ENCODE results near the gene NEDD8. TPM values are rescaled to one million over a fixed set of nuclear protein-coding genes. Genes with fewer than 3 reads are reported as not detected.

Gene NEDD8
- total and polyA plus RNA-seq, 2 donors (not counting 1 experiment from before 2014, with no cell fraction given) = 145 to 441 TPM

GRCh38 chr14:24272467-24272866 is 40.3 kb upstream of the NEDD8 start:
- no peak for DNase-seq (ENCODE audit: low read depth in 2 of 2)
- no peaks in the 10 kb centered on the region for H4K20me1 ChIP-seq (ENCODE audit: control insufficient read depth, extremely low read depth, insufficient read depth, low read length)
- no peak overlapping the region for H3K27ac ChIP-seq (ENCODE audit: insufficient read depth, low read length)
- peaks cover 4% of the 10 kb centered on the region for H3K36me3 ChIP-seq (ENCODE audit: control insufficient read depth, insufficient read depth, low read length)
- H2AFZ ChIP-seq (ENCODE audit: low read length) = no peak overlapping the region
- no peaks in the 10 kb centered on the region for H3K27me3 ChIP-seq (ENCODE audit: control insufficient read depth, insufficient read depth, low read length)
- TF ChIP-seq CTCF (conservative IDR thresholded peaks at IDR 0.05 in 1 of 2, IDR thresholded peaks at IDR 0.05 in 1 of 2; ENCODE audit: low read depth in 1 of 2, low read length in 2 of 2) (no peak), EZH2 (IDR thresholded peaks at IDR 0.05; ENCODE audit: low read length, missing control alignments) (no peak)
- H3K79me2 ChIP-seq (ENCODE audit: control insufficient read depth, insufficient read depth, low read length) = no peaks in the 10 kb centered on the region
- H3K4me1 ChIP-seq (ENCODE audit: control insufficient read depth, extremely low read depth, insufficient read depth, low read length) = no peaks in the 10 kb centered on the region
- no peak overlapping the region for H3K4me2 ChIP-seq (ENCODE audit: extremely low read depth, insufficient read depth, low read length)
- H3K9ac ChIP-seq (ENCODE audit: insufficient read depth, low read length) = no peak overlapping the region
- H3K4me3 ChIP-seq (replicated peaks in 1 of 4; ENCODE audit: control extremely low read depth in 1 of 4, insufficient read depth in 1 of 4, low read depth in 3 of 4, low read length in 4 of 4) = no peak overlapping the region
- no peaks in the 10 kb centered on the region for H3K9me3 ChIP-seq (ENCODE audit: control insufficient read depth, insufficient read depth, low read depth, low read length)

- Histone ChIP-seq H2AFZ (ENCODE audit: low read length) (peak overlapping the region; percentile 85), H3K27ac (ENCODE audit: insufficient read depth, low read length) (peak overlapping the region; percentile 99), H3K36me3 (ENCODE audit: control insufficient read depth, insufficient read depth, low read length) (peaks cover 4% of the 10 kb centered on the region), H3K4me3 (replicated peaks in 1 of 4; ENCODE audit: control extremely low read depth in 1 of 4, insufficient read depth in 1 of 4, low read depth in 3 of 4, low read length in 4 of 4) (peak overlapping the region; percentile 67 to 99 (median 84)), H3K4me2 (ENCODE audit: extremely low read depth, insufficient read depth, low read length) (peak overlapping the region; percentile 89), H3K79me2 (ENCODE audit: control insufficient read depth, insufficient read depth, low read length) (no peaks in the 10 kb centered on the region), H4K20me1 (ENCODE audit: control insufficient read depth, extremely low read depth, insufficient read depth, low read length) (no peaks in the 10 kb centered on the region), H3K4me1 (ENCODE audit: control insufficient read depth, extremely low read depth, insufficient read depth, low read length) (no peaks in the 10 kb centered on the region), H3K27me3 (ENCODE audit: control insufficient read depth, insufficient read depth, low read length) (no peaks in the 10 kb centered on the region), H3K9ac (ENCODE audit: insufficient read depth, low read length) (peak overlapping the region; percentile 99), H3K9me3 (ENCODE audit: control insufficient read depth, insufficient read depth, low read depth, low read length) (no peaks in the 10 kb centered on the region)
- DNase-seq (ENCODE audit: low read depth in 2 of 2) = no peak
- TF ChIP-seq CTCF (conservative IDR thresholded peaks at IDR 0.05 in 1 of 2, IDR thresholded peaks at IDR 0.05 in 1 of 2; ENCODE audit: low read depth in 1 of 2, low read length in 2 of 2) (no peak), EZH2 (IDR thresholded peaks at IDR 0.05; ENCODE audit: low read length, missing control alignments) (no peak)
Observed at GRCh38 chr14:24271834-24272263, 39.7 kb upstream of the NEDD8 start.

GRCh38 chr14:24271134-24271833 is 39.1 kb upstream of the NEDD8 start, which contains the start of gene RABGGTA:
Gene RABGGTA, minus strand, starts transcription at chr14:24271597. Its CDS starts 482 bp downstream, at chr14:24271115.
- TF ChIP-seq EZH2 (IDR thresholded peaks at IDR 0.05; ENCODE audit: low read length, missing control alignments) (no peak), CTCF (conservative IDR thresholded peaks at IDR 0.05 in 1 of 2, IDR thresholded peaks at IDR 0.05 in 1 of 2; ENCODE audit: low read depth in 1 of 2, low read length in 2 of 2) (peak; percentile 60)
- H4K20me1 ChIP-seq (ENCODE audit: control insufficient read depth, extremely low read depth, insufficient read depth, low read length) = no peaks in the 10 kb centered on the region
- H3K4me1 ChIP-seq (ENCODE audit: control insufficient read depth, extremely low read depth, insufficient read depth, low read length) = no peaks in the 10 kb centered on the region
- H3K79me2 ChIP-seq (ENCODE audit: control insufficient read depth, insufficient read depth, low read length) = no peaks in the 10 kb centered on the region
- H3K9me3 ChIP-seq (ENCODE audit: control insufficient read depth, insufficient read depth, low read depth, low read length) = no peaks in the 10 kb centered on the region
- peak within 1 kb of the TSS; percentile 67 to 99 (median 94) for H3K4me3 ChIP-seq (replicated peaks in 1 of 4; ENCODE audit: control extremely low read depth in 1 of 4, insufficient read depth in 1 of 4, low read depth in 3 of 4, low read length in 4 of 4)
- peak within 1 kb of the TSS; percentile 89 for H3K4me2 ChIP-seq (ENCODE audit: extremely low read depth, insufficient read depth, low read length)
- H3K27ac ChIP-seq (ENCODE audit: insufficient read depth, low read length) = peak within 1 kb of the TSS; percentile 99
- peaks cover 7% of the 10 kb centered on the region for H3K36me3 ChIP-seq (ENCODE audit: control insufficient read depth, insufficient read depth, low read length)
- H3K27me3 ChIP-seq (ENCODE audit: control insufficient read depth, insufficient read depth, low read length) = no peaks in the 10 kb centered on the region
- peak within 1 kb of the TSS; percentile 99 for H3K9ac ChIP-seq (ENCODE audit: insufficient read depth, low read length)
- H2AFZ ChIP-seq (ENCODE audit: low read length) = peak within 1 kb of the TSS; percentile 89
- DNase-seq (ENCODE audit: low read depth in 2 of 2) = peak; percentile 85 to 88

Measured in fibroblast of lung (primary cell).